ENCODE data around the gene ABCC5.

- peak in 1 of 3 experiments; percentile 13 for TF ChIP-seq CTCF (optimal IDR thresholded peaks at IDR 0.05 in 1 of 3, IDR thresholded peaks at IDR 0.05 in 1 of 3, conservative IDR thresholded peaks at IDR 0.05 in 1 of 3; ENCODE audit: extremely low read depth in 1 of 3, insufficient read depth in 2 of 3, low read length in 3 of 3)
- no peak for TF ChIP-seq EZH2 (IDR thresholded peaks at IDR 0.05; ENCODE audit: low read length)
These were observed at the start of gene ABCC5 for GRCh38 chr3:184017672-184018423.

Measured in keratinocyte (primary cell).